Suprapubic skin (tissue), 4 donors: Measurements from ENCODE around the gene SHLD1.

Source experiments
- CTCF ChIP-seq, 2 donors: fragments of 200-600 bp in 1 of 2; fragments of 450-650 bp in 1 of 2; sonication (generic) in 1 of 2; IDR thresholded peaks; one replicate each; pipeline ENCODE4 v1.5.1; 2016 to 2019; ENCODE audit warnings: antibody characterized with exemption in 2 of 2, mild to moderate bottlenecking in 1 of 2, moderate library complexity in 1 of 2
- EP300 ChIP-seq: sonication (generic); formaldehyde crosslinking; IDR thresholded peaks from one replicate; pipeline ENCODE4 v1.6.1; 2017; ENCODE audit warnings: antibody characterized with exemption
- POLR2A ChIP-seq, 2 donors: fragments of 450-650 bp; IDR thresholded peaks; one replicate each; pipeline ENCODE4 v1.6.1; 2017; ENCODE audit warnings: antibody characterized with exemption in 2 of 2, mild to moderate bottlenecking in 2 of 2, moderate library complexity in 2 of 2
- POLR2AphosphoS5 ChIP-seq, 3 donors: sonication (generic); formaldehyde crosslinking; IDR thresholded peaks; one replicate each; pipeline ENCODE4 v1.6.1; 2017; ENCODE audit warnings: antibody characterized with exemption in 3 of 3

- TF ChIP-seq POLR2A (IDR thresholded peaks at IDR 0.05) (no peak), CTCF (IDR thresholded peaks at IDR 0.05) (no peak), EP300 (no peak), POLR2AphosphoS5 (IDR thresholded peaks at IDR 0.05) (no peak)
These were observed 61.5 kb downstream of the SHLD1 start for GRCh38 chr20:5811746-5812145.
